ENCODE measurements around the gene KCNT2. TPM values are rescaled to one million over a fixed set of nuclear protein-coding genes. Genes with fewer than 3 reads are reported as not detected.
A peak's percentile ranks its signal among the peaks of the same experiment; 100 is the strongest.

KCNT2 gene
- total and polyA plus RNA-seq, 9 donors = 4.8 to 10.6 (median 8.4) TPM

- Histone ChIP-seq H3K27ac (ENCODE audit: low read length) (no peak overlapping the region), H3K4me1 (ENCODE audit: control insufficient read depth, insufficient read depth, low read length) (no peaks in the 10 kb centered on the region), H3K4me3 (ENCODE audit: low read length) (no peak overlapping the region), H3K36me3 (ENCODE audit: control insufficient read depth, insufficient read depth, low read length) (no peaks in the 10 kb centered on the region), H3K9me3 (replicated peaks; ENCODE audit: control insufficient read depth, low read depth, low read length) (no peaks in the 10 kb centered on the region), H3K27me3 (ENCODE audit: control insufficient read depth, insufficient read depth, low read length) (no peaks in the 10 kb centered on the region)
- WGBS (ENCODE audit: insufficient coverage) = no CpG with 5 or more reads among the region's 5 CpGs
- DNase-seq = no peak
Measured at GRCh38 chr1:196494766-196495165, 113.5 kb downstream of the KCNT2 start.

DNA sequence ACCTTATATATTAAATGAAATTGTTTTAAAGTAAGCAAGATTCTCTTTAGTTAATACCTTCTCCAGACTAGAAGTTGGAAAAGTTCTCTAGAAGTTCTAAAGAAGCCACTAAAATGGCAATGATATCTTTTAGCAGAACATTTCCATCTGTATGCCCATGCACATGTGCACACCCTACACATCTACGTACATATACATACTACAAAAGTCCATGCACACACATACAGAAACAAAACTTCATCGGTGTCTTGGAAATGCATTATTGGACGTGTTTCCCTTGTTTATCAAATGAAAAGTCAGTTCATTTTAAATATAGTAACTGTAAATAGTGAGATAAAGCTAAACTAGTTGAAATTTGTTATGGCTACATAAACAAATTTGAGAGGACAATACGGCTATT lies 114.4 kb downstream of the KCNT2 start:
- WGBS (ENCODE audit: insufficient coverage) = 100% methylated on average over 1 of the region's 4 CpGs
- no peaks in the 10 kb centered on the region for H3K4me1 ChIP-seq (ENCODE audit: control insufficient read depth, insufficient read depth, low read length)
- DNase-seq = no peak
- no peaks in the 10 kb centered on the region for H3K9me3 ChIP-seq (replicated peaks; ENCODE audit: control insufficient read depth, low read depth, low read length)
- no peaks in the 10 kb centered on the region for H3K36me3 ChIP-seq (ENCODE audit: control insufficient read depth, insufficient read depth, low read length)
- H3K4me3 ChIP-seq (ENCODE audit: low read length) = no peak overlapping the region
- no peak overlapping the region for H3K27ac ChIP-seq (ENCODE audit: low read length)
- no peaks in the 10 kb centered on the region for H3K27me3 ChIP-seq (ENCODE audit: control insufficient read depth, insufficient read depth, low read length)

GRCh38 chr1:196488579-196488978 lies 119.7 kb downstream of the KCNT2 start:
- Histone ChIP-seq H3K36me3 (ENCODE audit: control insufficient read depth, insufficient read depth, low read length) (no peaks in the 10 kb centered on the region), H3K4me1 (ENCODE audit: control insufficient read depth, insufficient read depth, low read length) (no peaks in the 10 kb centered on the region)
- no peak for DNase-seq

DNA sequence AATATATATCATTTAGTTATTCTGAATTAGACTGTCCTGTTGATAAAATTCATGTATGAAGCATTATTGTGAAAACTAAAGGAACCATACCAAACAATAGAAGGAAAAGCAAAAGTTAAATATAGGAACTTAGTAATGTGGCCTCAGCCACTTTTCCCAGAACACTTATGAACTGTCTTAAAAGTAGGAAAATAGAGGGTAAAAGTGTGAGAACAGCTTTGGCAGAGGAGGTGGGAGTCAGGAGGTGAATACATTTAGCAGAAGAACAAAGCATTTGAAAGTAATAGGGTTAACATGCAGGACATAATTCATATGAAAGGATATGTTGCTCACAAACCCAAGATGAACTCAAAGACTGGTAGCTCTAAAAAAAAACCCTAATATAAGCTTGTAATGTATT lies 121.9 kb downstream of the KCNT2 start:
- no peak overlapping the region for H3K27ac ChIP-seq (ENCODE audit: low read length)
- H3K4me1 ChIP-seq (ENCODE audit: control insufficient read depth, insufficient read depth, low read length) = no peaks in the 10 kb centered on the region
- DNase-seq = no peak
- no peaks in the 10 kb centered on the region for H3K9me3 ChIP-seq (replicated peaks; ENCODE audit: control insufficient read depth, low read depth, low read length)
- no peaks in the 10 kb centered on the region for H3K27me3 ChIP-seq (ENCODE audit: control insufficient read depth, insufficient read depth, low read length)
- H3K4me3 ChIP-seq (ENCODE audit: low read length) = no peak overlapping the region
- H3K36me3 ChIP-seq (ENCODE audit: control insufficient read depth, insufficient read depth, low read length) = no peaks in the 10 kb centered on the region

More at GRCh38 chr1:196488579-196488978, 119.7 kb downstream of the KCNT2 start:
- Histone ChIP-seq H3K4me3 (ENCODE audit: low read length) (no peak overlapping the region), H3K27me3 (ENCODE audit: control insufficient read depth, insufficient read depth, low read length) (no peaks in the 10 kb centered on the region), H3K9me3 (replicated peaks; ENCODE audit: control insufficient read depth, low read depth, low read length) (no peaks in the 10 kb centered on the region), H3K27ac (ENCODE audit: low read length) (no peak overlapping the region)

DNA sequence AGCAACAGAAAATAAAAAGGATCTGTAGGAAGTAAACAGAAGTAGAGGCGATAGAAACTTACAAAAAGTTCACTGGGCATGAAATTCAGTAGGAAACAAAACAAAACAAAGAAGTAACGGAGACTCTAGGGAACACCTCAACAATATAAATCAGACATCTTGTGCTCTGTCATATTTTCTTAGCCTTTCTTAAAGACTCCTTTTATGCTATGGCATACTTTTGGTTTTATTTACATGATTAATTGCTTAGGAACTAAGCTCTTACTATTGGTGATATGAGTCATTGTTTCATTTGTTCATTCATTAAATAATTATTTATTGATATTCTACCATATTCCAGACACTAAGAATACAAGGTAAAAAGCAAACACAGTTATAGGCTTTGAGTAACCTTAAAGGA lies 126.6 kb downstream of the KCNT2 start:
- Histone ChIP-seq H3K27ac (ENCODE audit: low read length) (no peak overlapping the region), H3K4me1 (ENCODE audit: control insufficient read depth, insufficient read depth, low read length) (no peaks in the 10 kb centered on the region), H3K27me3 (ENCODE audit: control insufficient read depth, insufficient read depth, low read length) (no peaks in the 10 kb centered on the region), H3K4me3 (ENCODE audit: low read length) (no peak overlapping the region), H3K36me3 (ENCODE audit: control insufficient read depth, insufficient read depth, low read length) (no peaks in the 10 kb centered on the region), H3K9me3 (replicated peaks; ENCODE audit: control insufficient read depth, low read depth, low read length) (no peaks in the 10 kb centered on the region)
- no CpG with 5 or more reads among the region's 2 CpGs for WGBS (ENCODE audit: insufficient coverage)
- DNase-seq = no peak

DNA sequence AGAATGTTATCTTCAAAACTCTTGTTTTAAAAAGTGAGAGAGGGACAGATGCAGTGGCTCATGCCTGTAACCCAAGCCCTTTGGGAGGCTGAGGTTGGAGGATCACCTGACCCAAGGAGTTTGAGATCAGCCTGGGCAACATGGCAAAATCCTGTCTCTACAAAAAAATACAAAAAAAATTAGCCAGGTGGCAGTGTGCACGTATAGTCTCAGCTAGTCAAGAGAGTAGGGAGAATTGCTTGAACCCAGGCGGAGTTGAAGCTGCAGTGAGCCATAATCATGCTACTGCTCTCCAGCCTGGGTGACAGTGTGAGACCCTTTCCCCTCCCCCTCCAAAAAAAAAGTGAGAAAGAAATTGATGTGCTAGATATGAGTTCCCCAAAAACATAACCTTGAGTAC lies 131.0 kb downstream of the KCNT2 start:
- H3K27me3 ChIP-seq (ENCODE audit: control insufficient read depth, insufficient read depth, low read length) = no peaks in the 10 kb centered on the region
- WGBS (ENCODE audit: insufficient coverage) = no CpG with 5 or more reads among the region's 2 CpGs
- no peak for DNase-seq

GRCh38 chr1:196467230-196467925 lies 140.9 kb downstream of the KCNT2 start:
- no peaks in the 10 kb centered on the region for H3K36me3 ChIP-seq (ENCODE audit: control insufficient read depth, insufficient read depth, low read length)
- peaks cover 2% of the 10 kb centered on the region for H3K4me1 ChIP-seq (ENCODE audit: control insufficient read depth, insufficient read depth, low read length)
- no peaks in the 10 kb centered on the region for H3K9me3 ChIP-seq (replicated peaks; ENCODE audit: control insufficient read depth, low read depth, low read length)
- no peaks in the 10 kb centered on the region for H3K27me3 ChIP-seq (ENCODE audit: control insufficient read depth, insufficient read depth, low read length)
- WGBS (ENCODE audit: insufficient coverage) = no CpG with 5 or more reads among the region's 1 CpG
- no peak overlapping the region for H3K4me3 ChIP-seq (ENCODE audit: low read length)
- no peak overlapping the region for H3K27ac ChIP-seq (ENCODE audit: low read length)
- DNase-seq = peak; percentile 76

More for the DNA sequence above, 131.0 kb downstream of the KCNT2 start:
- Histone ChIP-seq H3K4me3 (ENCODE audit: low read length) (no peak overlapping the region), H3K36me3 (ENCODE audit: control insufficient read depth, insufficient read depth, low read length) (no peaks in the 10 kb centered on the region), H3K4me1 (ENCODE audit: control insufficient read depth, insufficient read depth, low read length) (no peaks in the 10 kb centered on the region), H3K9me3 (replicated peaks; ENCODE audit: control insufficient read depth, low read depth, low read length) (no peaks in the 10 kb centered on the region), H3K27ac (ENCODE audit: low read length) (no peak overlapping the region)

DNA sequence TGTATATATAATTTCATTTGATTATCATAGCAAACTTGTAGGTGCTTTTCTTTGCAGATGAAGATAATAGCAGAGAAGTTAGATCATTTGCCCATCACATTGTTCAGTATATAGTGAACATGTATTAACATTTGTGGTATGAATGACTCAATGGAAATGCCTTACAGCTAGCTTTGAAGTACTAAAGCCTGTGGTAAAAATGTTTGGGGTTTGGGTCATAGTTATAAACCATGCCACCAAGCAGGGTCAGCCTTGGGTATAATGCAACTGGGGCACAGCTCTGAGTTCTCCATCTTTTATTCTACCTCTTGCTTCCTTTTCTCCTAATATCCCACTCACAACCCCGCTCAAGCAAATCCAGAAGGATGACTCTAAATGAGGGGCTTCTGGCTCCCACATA lies 141.6 kb downstream of the KCNT2 start:
- Histone ChIP-seq H3K4me1 (ENCODE audit: control insufficient read depth, insufficient read depth, low read length) (peaks cover 2% of the 10 kb centered on the region), H3K27me3 (ENCODE audit: control insufficient read depth, insufficient read depth, low read length) (no peaks in the 10 kb centered on the region), H3K36me3 (ENCODE audit: control insufficient read depth, insufficient read depth, low read length) (no peaks in the 10 kb centered on the region), H3K9me3 (replicated peaks; ENCODE audit: control insufficient read depth, low read depth, low read length) (no peaks in the 10 kb centered on the region), H3K27ac (ENCODE audit: low read length) (no peak overlapping the region), H3K4me3 (ENCODE audit: low read length) (no peak overlapping the region)
- no CpG with 5 or more reads among the region's 1 CpG for WGBS (ENCODE audit: insufficient coverage)
- DNase-seq = peak; percentile 18

- WGBS (ENCODE audit: insufficient coverage) = no CpG with 5 or more reads among the region's 2 CpGs
- DNase-seq = peak; percentile 71
Measured at GRCh38 chr1:196466166-196466565, 142.1 kb downstream of the KCNT2 start.

DNA sequence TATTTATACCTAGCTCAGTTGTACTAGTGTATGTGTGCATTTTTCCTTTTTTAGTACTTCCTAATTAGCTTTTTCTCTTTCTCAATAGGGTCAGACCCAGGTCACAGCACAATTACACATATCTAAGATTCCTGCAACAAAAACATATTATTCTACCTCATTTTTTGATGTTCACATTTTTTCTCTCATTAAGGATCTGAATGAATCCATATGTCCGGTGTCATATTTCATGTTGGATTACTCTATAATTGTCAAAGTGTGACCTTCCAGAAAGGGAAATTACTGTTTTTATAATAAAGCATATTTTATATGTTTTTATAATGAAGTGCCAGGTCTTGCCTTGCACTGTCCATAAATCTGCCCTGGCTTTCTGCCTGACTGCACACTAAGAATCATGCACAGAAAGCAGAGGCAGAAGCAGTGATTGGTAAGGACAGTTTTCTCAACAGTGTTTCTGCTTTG lies 143.7 kb downstream of the KCNT2 start:
- no CpG with 5 or more reads among the region's 1 CpG for WGBS (ENCODE audit: insufficient coverage)
- Histone ChIP-seq H3K27ac (ENCODE audit: low read length) (no peak overlapping the region), H3K9me3 (replicated peaks; ENCODE audit: control insufficient read depth, low read depth, low read length) (no peaks in the 10 kb centered on the region), H3K27me3 (ENCODE audit: control insufficient read depth, insufficient read depth, low read length) (no peaks in the 10 kb centered on the region), H3K4me3 (ENCODE audit: low read length) (no peak overlapping the region), H3K4me1 (ENCODE audit: control insufficient read depth, insufficient read depth, low read length) (peaks cover 2% of the 10 kb centered on the region), H3K36me3 (ENCODE audit: control insufficient read depth, insufficient read depth, low read length) (no peaks in the 10 kb centered on the region)
- peak; percentile 76 for DNase-seq

More at GRCh38 chr1:196466166-196466565, 142.1 kb downstream of the KCNT2 start:
- no peaks in the 10 kb centered on the region for H3K36me3 ChIP-seq (ENCODE audit: control insufficient read depth, insufficient read depth, low read length)
- no peak overlapping the region for H3K4me3 ChIP-seq (ENCODE audit: low read length)
- H3K9me3 ChIP-seq (replicated peaks; ENCODE audit: control insufficient read depth, low read depth, low read length) = no peaks in the 10 kb centered on the region
- peaks cover 2% of the 10 kb centered on the region for H3K4me1 ChIP-seq (ENCODE audit: control insufficient read depth, insufficient read depth, low read length)
- H3K27me3 ChIP-seq (ENCODE audit: control insufficient read depth, insufficient read depth, low read length) = no peaks in the 10 kb centered on the region
- no peak overlapping the region for H3K27ac ChIP-seq (ENCODE audit: low read length)

- Histone ChIP-seq H3K36me3 (ENCODE audit: control insufficient read depth, insufficient read depth, low read length) (no peaks in the 10 kb centered on the region), H3K27ac (ENCODE audit: low read length) (no peak overlapping the region), H3K4me3 (ENCODE audit: low read length) (no peak overlapping the region), H3K27me3 (ENCODE audit: control insufficient read depth, insufficient read depth, low read length) (no peaks in the 10 kb centered on the region), H3K4me1 (ENCODE audit: control insufficient read depth, insufficient read depth, low read length) (peaks cover 2% of the 10 kb centered on the region), H3K9me3 (replicated peaks; ENCODE audit: control insufficient read depth, low read depth, low read length) (no peaks in the 10 kb centered on the region)
- WGBS (ENCODE audit: insufficient coverage) = no CpG with 5 or more reads among the region's 2 CpGs
- no peak for DNase-seq
Measured at GRCh38 chr1:196462086-196462485, 146.2 kb downstream of the KCNT2 start.

Measured in muscle of leg (tissue), 11 donors.